ENCODE results near the gene SRD5A1.

DNA sequence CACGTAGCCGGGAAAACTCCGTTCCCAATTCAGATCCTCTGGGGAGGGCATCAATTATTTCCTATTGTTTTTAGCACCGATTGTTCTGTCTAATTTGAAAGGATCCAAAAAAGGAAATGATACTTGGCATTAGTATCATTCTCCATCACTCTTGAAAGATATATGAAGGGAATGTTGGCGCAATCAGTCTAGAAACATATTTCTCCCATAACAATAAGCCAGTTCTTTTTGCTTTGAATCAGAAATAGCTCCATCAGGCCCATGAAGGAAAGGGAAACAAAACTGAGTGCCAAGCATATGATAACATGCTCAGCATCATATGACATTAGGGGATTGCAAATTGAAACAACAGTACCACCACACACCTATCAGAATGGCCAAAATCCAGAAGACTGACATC lies 39.8 kb downstream of the SRD5A1 start:
- TF ChIP-seq, protein P1, sequence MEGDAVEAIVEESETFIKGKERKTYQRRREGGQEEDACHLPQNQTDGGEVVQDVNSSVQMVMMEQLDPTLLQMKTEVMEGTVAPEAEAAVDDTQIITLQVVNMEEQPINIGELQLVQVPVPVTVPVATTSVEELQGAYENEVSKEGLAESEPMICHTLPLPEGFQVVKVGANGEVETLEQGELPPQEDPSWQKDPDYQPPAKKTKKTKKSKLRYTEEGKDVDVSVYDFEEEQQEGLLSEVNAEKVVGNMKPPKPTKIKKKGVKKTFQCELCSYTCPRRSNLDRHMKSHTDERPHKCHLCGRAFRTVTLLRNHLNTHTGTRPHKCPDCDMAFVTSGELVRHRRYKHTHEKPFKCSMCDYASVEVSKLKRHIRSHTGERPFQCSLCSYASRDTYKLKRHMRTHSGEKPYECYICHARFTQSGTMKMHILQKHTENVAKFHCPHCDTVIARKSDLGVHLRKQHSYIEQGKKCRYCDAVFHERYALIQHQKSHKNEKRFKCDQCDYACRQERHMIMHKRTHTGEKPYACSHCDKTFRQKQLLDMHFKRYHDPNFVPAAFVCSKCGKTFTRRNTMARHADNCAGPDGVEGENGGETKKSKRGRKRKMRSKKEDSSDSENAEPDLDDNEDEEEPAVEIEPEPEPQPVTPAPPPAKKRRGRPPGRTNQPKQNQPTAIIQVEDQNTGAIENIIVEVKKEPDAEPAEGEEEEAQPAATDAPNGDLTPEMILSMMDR (IDR thresholded peaks at IDR 0.05) = no peak
- TF ChIP-seq POLR2A (IDR thresholded peaks at IDR 0.05) (no peak), EP300 (IDR thresholded peaks at IDR 0.05) (no peak)
